Kidney (tissue), 14 donors: ENCODE measurements around the gene ATG9A. TPM values are rescaled to one million over a fixed set of nuclear protein-coding genes. Genes with fewer than 3 reads are reported as not detected.
A peak's percentile ranks its signal among the peaks of the same experiment; 100 is the strongest.

Experiments
- DNase-seq, 5 donors: peaks; one replicate each; pipeline ENCODE4 v3.0.0-alpha.2; 2013 to 2020
- FAIRE-seq: peaks from 2 replicates; lab custom pipeline; 2012; peaks lifted over from hg19 to GRCh38; lab: Jason Lieb, UNC
- H3K27ac ChIP-seq, 2 donors: one replicate each; pipeline ENCODE4 v1.7.0; 2013; ENCODE audit warnings: low read depth in 2 of 2, low read length in 2 of 2, inconsistent platforms in 1 of 2
- H3K27me3 ChIP-seq: one replicate; pipeline ENCODE4 v1.7.1; 2013; ENCODE audit warnings: low read length, inconsistent platforms; ENCODE audit not compliant: control insufficient read depth, insufficient read depth
- H3K36me3 ChIP-seq, 3 donors: one replicate each; pipeline versions ENCODE4 v1.7.0 to v1.7.1; 2013; ENCODE audit warnings: low read length in 3 of 3, control low read depth in 1 of 3, inconsistent platforms in 1 of 3; ENCODE audit not compliant: insufficient read depth in 3 of 3, control insufficient read depth in 2 of 3
- H3K4me1 ChIP-seq, 3 donors: one replicate each; pipeline versions ENCODE4 v1.7.0 to v1.7.1; 2013; ENCODE audit warnings: low read length in 3 of 3, inconsistent platforms in 1 of 3, low read depth in 1 of 3; ENCODE audit not compliant: control insufficient read depth in 2 of 3, insufficient read depth in 2 of 3
- H3K4me3 ChIP-seq, 3 donors: one replicate each; pipeline versions ENCODE4 v1.7.0 to v1.8.1; 2013; ENCODE audit warnings: low read length in 3 of 3, control low read depth in 1 of 3, inconsistent platforms in 1 of 3
- H3K9ac ChIP-seq, 3 donors: one replicate each; pipeline versions ENCODE4 v1.7.0 to v1.7.1; 2013; ENCODE audit warnings: low read length in 3 of 3, control low read depth in 1 of 3, inconsistent platforms in 1 of 3
- H3K9me3 ChIP-seq, 3 donors: one replicate each; pipeline versions ENCODE4 v1.7.0 to v1.7.1; 2013; ENCODE audit warnings: low read length in 3 of 3, control low read depth in 1 of 3, inconsistent platforms in 1 of 3; ENCODE audit not compliant: control insufficient read depth in 2 of 3, insufficient read depth in 1 of 3
- intact Hi-C: fragments of 100-400 bp; cut with DNase I; formaldehyde crosslinking; loops from one replicate; pipeline ENCODE4 v1.11.1; 2022
- polyA plus RNA-seq: library from polyadenylated mRNA; stranded (reverse); fragments of 350-450 nt; fragmentation: Illumina TruSeq; extraction: RNeasy Lipid Tissue Mini Kit (QIAGEN cat#74804); gene quantifications from one replicate; pipeline ENCODE4 v1.2.3, GENCODE V29; 2014; ENCODE audit warnings: low read depth, low replicate concordance; ENCODE audit not compliant: insufficient read depth
- total RNA-seq: library from RNA; stranded (reverse); fragmentation: NEBNext Ultra II Directional; extraction: Animal tissue kit (Norgen Biotek cat#: 25700); gene quantifications from one replicate; pipeline ENCODE4 v1.2.1, GENCODE V29; 2021
- TF ChIP-seq, protein P1 (sequence below): IDR thresholded peaks from 3 replicates; pipeline ENCODE4 v1.5.1; 2012; ENCODE audit warnings: mild to moderate bottlenecking, moderate library complexity, borderline replicate concordance; ENCODE audit not compliant: insufficient read depth; ENCODE audit errors: extremely low read depth
- donor health status: control.
- donor health status: control.
- donor health status: control.
- donor health status: control.
- donor health status: control.
- donor health status: DM: yes; HTN: yes; CAD: no.
- donor health status: Normal renal cell carcinoma (clear cell type).

ATG9A gene
- total and polyA plus RNA-seq, 2 donors from 2014 or later = 24.0 to 41.5 TPM

DNA sequence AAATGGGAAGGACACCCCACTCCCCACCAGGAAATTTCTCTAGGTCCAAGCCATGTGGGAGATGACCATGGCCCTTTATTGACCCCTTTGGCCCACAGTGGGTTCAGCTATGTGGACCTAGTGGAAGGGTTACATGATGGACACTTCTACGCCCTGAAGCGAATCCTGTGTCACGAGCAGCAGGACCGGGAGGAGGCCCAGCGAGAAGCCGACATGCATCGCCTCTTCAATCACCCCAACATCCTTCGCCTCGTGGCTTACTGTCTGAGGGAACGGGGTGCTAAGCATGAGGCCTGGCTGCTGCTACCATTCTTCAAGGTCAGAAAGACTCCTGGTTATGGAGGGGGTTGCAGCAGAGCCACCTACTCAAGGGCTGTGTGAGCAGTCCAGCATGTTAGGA, 17.1 kb upstream of the ATG9A start:
- DNase-seq = peak in 1 of 5 donors; percentile 23
- peaks cover 6 to 66% (median 51%) of the 10 kb centered on the region in 3 donors for H3K4me1 ChIP-seq
- peaks cover 2 to 12% (median 3%) of the 10 kb centered on the region in 3 donors for H3K36me3 ChIP-seq
- H3K27ac ChIP-seq = peak overlapping the region in 1 of 2 donors; percentile 98
- intact Hi-C loops = no loop called here
- TF ChIP-seq, protein P1, sequence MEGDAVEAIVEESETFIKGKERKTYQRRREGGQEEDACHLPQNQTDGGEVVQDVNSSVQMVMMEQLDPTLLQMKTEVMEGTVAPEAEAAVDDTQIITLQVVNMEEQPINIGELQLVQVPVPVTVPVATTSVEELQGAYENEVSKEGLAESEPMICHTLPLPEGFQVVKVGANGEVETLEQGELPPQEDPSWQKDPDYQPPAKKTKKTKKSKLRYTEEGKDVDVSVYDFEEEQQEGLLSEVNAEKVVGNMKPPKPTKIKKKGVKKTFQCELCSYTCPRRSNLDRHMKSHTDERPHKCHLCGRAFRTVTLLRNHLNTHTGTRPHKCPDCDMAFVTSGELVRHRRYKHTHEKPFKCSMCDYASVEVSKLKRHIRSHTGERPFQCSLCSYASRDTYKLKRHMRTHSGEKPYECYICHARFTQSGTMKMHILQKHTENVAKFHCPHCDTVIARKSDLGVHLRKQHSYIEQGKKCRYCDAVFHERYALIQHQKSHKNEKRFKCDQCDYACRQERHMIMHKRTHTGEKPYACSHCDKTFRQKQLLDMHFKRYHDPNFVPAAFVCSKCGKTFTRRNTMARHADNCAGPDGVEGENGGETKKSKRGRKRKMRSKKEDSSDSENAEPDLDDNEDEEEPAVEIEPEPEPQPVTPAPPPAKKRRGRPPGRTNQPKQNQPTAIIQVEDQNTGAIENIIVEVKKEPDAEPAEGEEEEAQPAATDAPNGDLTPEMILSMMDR = no peak
- no peaks in the 10 kb centered on the region for H3K9me3 ChIP-seq
- no peak overlapping the region for H3K9ac ChIP-seq
- no peak overlapping the region for H3K4me3 ChIP-seq
- FAIRE-seq = no peak
- no peaks in the 10 kb centered on the region for H3K27me3 ChIP-seq

DNA sequence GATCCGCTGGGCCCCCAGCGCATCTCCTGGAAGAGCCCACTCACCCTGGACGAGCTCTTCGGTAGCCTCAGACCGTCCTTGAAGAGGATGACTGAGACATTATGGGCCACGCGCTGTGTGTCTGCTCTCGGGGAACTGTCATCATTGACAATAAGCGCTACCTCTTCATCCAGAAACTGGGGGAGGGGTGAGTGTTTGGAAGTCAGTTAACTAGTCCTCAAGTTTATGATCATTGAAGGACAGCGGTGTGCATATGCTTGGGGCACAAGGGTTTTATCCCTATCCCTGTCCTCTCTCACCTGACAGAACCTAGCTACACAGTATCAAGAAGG, 16.4 kb upstream of the ATG9A start:
- Histone ChIP-seq H3K36me3 (peaks cover 2 to 6% (median 3%) of the 10 kb centered on the region in 3 donors), H3K9me3 (no peaks in the 10 kb centered on the region), H3K27me3 (no peaks in the 10 kb centered on the region), H3K9ac (peak overlapping the region; percentile 65 to 98 (median 91)), H3K4me1 (peaks cover 6 to 59% (median 45%) of the 10 kb centered on the region in 3 donors), H3K27ac (peak overlapping the region; percentile 96 to 98), H3K4me3 (peak overlapping the region; percentile 77 to 92 (median 82))
- FAIRE-seq = no peak
- TF ChIP-seq, protein P1 = no peak
- peak in 1 of 5 donors; percentile 40 for DNase-seq
- intact Hi-C loops = no loop called here

GRCh38 chr2:219245148-219245898, 15.9 kb upstream of the ATG9A start, which contains the start of the genes GLB1L and STK16:
TSS of gene GLB1L (minus strand) at chr2:219245444. CDS start at chr2:219243573, 1,871 bp downstream.
TSS of gene STK16 (plus strand) at chr2:219245479. CDS start at chr2:219246000, 521 bp downstream.
- FAIRE-seq (no peak), DNase-seq (peak; percentile 95 to 98 (median 97))
- H3K4me1 ChIP-seq = peaks cover 6 to 54% (median 41%) of the 10 kb centered on the region in 3 donors
- TF ChIP-seq, protein P1 = no peak
- peaks cover 0 to 2% (median 1%) of the 10 kb centered on the region in 3 donors for H3K36me3 ChIP-seq
- H3K27ac ChIP-seq = peak within 1 kb of the TSS; percentile 96 to 98
- peak within 1 kb of the TSS; percentile 77 to 92 (median 82) for H3K4me3 ChIP-seq
- H3K27me3 ChIP-seq = no peaks in the 10 kb centered on the region
- no peaks in the 10 kb centered on the region for H3K9me3 ChIP-seq
- peak within 1 kb of the TSS; percentile 65 to 98 (median 91) for H3K9ac ChIP-seq
- intact Hi-C loops = no loop called here
